Measurements from ENCODE around the gene KLHL1.

KLHL1 gene

DNA sequence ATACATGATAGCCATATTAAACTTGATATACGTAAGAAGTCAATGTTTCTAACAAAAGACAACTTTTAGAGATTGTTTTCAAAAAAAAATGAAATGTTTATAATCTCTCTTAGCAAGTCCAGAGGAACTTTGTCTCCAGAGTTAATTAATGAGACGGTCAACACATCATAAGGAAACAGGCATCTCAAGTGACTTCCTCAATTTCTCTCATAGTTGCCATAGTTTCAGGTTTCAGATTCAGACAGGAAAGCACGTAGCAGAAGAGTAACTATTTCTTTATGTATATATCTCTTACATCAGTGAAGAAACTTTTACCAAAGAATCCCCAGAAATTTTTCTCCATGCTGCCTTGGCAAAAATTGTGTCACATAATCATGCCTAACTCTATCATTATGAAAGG, 160.2 kb downstream of the KLHL1 start:
- no peak overlapping the region for H3K9ac ChIP-seq (ENCODE audit: low read length)
- H3K27me3 ChIP-seq (ENCODE audit: control insufficient read depth, insufficient read depth, low read length): no peaks in the 10 kb centered on the region
- H3K9me3 ChIP-seq (ENCODE audit: control insufficient read depth, insufficient read depth, low read depth, low read length): no peaks in the 10 kb centered on the region
- H3K27ac ChIP-seq (ENCODE audit: low read depth, low read length): no peak overlapping the region
- H3K4me1 ChIP-seq (ENCODE audit: control insufficient read depth, insufficient read depth, low read length): no peaks in the 10 kb centered on the region
- H3K36me3 ChIP-seq (ENCODE audit: control insufficient read depth, insufficient read depth, low read length): no peaks in the 10 kb centered on the region
- H3K4me3 ChIP-seq (ENCODE audit: low read depth, low read length): no peak overlapping the region

DNA sequence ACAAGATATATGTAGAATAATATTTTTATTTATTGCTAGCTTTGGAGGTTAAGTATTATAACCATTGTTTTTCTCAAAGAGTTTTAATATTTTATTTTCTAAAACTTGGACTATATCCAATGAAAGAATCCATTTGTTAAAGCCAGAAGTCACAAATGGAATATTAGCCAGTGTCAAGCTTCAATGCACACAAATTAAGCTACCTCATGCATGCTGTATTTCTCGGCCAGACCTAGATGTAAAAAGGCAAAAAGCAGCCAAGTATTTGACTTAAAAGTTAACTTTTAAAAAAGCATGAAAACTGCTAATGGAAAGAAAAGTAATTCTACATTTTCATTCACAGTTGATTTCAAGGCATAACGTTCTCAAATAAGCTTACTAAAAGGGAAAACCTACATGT, 160.7 kb downstream of the KLHL1 start:
- Histone ChIP-seq H3K27me3 (ENCODE audit: control insufficient read depth, insufficient read depth, low read length) (no peaks in the 10 kb centered on the region), H3K4me1 (ENCODE audit: control insufficient read depth, insufficient read depth, low read length) (no peaks in the 10 kb centered on the region), H3K9me3 (ENCODE audit: control insufficient read depth, insufficient read depth, low read depth, low read length) (no peaks in the 10 kb centered on the region), H3K27ac (ENCODE audit: low read depth, low read length) (no peak overlapping the region), H3K36me3 (ENCODE audit: control insufficient read depth, insufficient read depth, low read length) (no peaks in the 10 kb centered on the region), H3K9ac (ENCODE audit: low read length) (no peak overlapping the region), H3K4me3 (ENCODE audit: low read depth, low read length) (no peak overlapping the region)

DNA sequence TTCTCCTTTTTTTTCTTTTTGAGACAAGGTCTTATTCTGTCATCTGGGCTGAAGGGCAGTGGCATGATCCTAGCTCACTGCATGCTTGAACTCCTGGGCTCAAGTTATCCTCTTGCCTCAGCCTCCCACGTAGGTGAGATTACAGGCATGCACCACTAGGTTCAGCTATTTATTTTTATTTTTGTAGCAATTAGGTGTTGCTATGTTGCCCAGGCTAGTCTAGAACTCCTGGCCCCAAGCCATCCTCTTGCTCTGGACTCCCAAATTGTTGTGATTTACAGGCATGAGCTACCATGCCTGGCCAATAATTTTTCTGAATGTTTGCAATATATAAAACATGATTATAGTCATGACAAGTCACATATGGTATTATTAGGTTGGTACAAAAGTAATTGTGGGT, 161.7 kb downstream of the KLHL1 start:
- Histone ChIP-seq H3K27ac (ENCODE audit: low read depth, low read length) (no peak overlapping the region), H3K9ac (ENCODE audit: low read length) (no peak overlapping the region), H3K4me1 (ENCODE audit: control insufficient read depth, insufficient read depth, low read length) (no peaks in the 10 kb centered on the region), H3K4me3 (ENCODE audit: low read depth, low read length) (no peak overlapping the region), H3K27me3 (ENCODE audit: control insufficient read depth, insufficient read depth, low read length) (no peaks in the 10 kb centered on the region), H3K9me3 (ENCODE audit: control insufficient read depth, insufficient read depth, low read depth, low read length) (no peaks in the 10 kb centered on the region), H3K36me3 (ENCODE audit: control insufficient read depth, insufficient read depth, low read length) (no peaks in the 10 kb centered on the region)

- H3K27me3 ChIP-seq (ENCODE audit: control insufficient read depth, insufficient read depth, low read length): no peaks in the 10 kb centered on the region
- H3K9ac ChIP-seq (ENCODE audit: low read length): no peak overlapping the region
- no peak overlapping the region for H3K4me3 ChIP-seq (ENCODE audit: low read depth, low read length)
- H3K9me3 ChIP-seq (ENCODE audit: control insufficient read depth, insufficient read depth, low read depth, low read length): no peaks in the 10 kb centered on the region
- no peak overlapping the region for H3K27ac ChIP-seq (ENCODE audit: low read depth, low read length)
- no peaks in the 10 kb centered on the region for H3K4me1 ChIP-seq (ENCODE audit: control insufficient read depth, insufficient read depth, low read length)
- H3K36me3 ChIP-seq (ENCODE audit: control insufficient read depth, insufficient read depth, low read length): no peaks in the 10 kb centered on the region
These were observed 173.2 kb downstream of the KLHL1 start for GRCh38 chr13:69935043-69935442.

DNA sequence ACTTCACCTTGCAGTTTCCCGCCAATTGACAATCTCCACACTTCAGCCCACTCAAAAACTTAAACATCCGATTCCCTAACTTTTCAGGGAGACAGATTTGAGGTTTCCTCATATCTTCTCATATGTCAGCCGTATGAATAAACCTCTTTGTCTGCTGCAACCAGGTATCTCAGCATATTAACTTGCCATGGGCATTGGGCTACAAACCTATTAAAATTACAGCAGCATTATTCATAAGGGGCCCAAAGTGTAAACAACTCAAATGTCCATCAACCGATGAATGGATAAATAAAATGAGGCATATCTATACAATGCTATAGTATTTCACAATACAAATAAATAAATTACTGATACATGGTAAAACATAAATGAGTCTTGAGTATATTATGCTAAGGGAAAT, 180.0 kb downstream of the KLHL1 start:
- Histone ChIP-seq H3K4me3 (ENCODE audit: low read depth, low read length) (no peak overlapping the region), H3K9me3 (ENCODE audit: control insufficient read depth, insufficient read depth, low read depth, low read length) (no peaks in the 10 kb centered on the region), H3K4me1 (ENCODE audit: control insufficient read depth, insufficient read depth, low read length) (no peaks in the 10 kb centered on the region), H3K9ac (ENCODE audit: low read length) (no peak overlapping the region), H3K27me3 (ENCODE audit: control insufficient read depth, insufficient read depth, low read length) (no peaks in the 10 kb centered on the region), H3K36me3 (ENCODE audit: control insufficient read depth, insufficient read depth, low read length) (no peaks in the 10 kb centered on the region), H3K27ac (ENCODE audit: low read depth, low read length) (no peak overlapping the region)

DNA sequence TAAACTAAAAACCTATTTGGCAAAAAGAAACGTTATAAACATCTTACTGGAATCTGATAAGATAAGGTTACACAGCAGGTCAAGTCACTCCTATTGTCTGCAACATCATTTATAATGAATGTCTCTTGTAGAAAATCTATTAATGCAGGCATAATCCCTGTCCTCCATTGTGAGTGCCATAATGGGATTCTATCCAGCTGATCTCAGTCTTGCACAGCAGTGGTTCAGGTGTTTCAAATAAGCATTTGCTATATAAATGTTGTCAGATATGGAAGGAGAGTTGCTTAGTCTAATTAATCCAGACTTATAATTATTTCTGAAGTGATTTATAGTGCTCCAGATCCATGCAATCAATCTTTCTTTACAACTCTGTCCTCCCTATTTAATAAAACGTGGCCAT, 187.1 kb downstream of the KLHL1 start:
- Histone ChIP-seq H3K9ac (ENCODE audit: low read length) (no peak overlapping the region), H3K27me3 (ENCODE audit: control insufficient read depth, insufficient read depth, low read length) (no peaks in the 10 kb centered on the region)

DNA sequence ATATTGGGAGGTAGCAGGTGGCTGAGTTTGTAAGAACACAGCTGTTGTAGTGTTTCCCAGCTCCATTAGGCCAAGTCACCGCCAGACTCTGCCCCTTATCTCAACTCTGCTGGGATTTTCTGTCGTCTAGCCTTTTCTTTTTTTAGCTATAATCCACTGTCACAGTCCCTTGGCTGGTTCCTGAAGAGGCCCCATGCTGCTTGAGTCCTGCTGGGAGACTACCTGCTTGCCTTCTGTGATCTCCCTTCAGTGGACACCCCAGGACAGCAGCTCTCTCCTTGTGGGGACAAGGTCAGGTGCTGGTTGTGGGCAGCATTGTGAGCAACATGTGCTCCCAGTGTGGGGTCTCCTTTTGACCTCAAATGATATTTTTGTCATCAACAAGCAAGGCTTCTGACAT, 195.6 kb downstream of the KLHL1 start:
- Histone ChIP-seq H3K27ac (ENCODE audit: low read depth, low read length) (no peak overlapping the region), H3K4me3 (ENCODE audit: low read depth, low read length) (no peak overlapping the region), H3K9ac (ENCODE audit: low read length) (no peak overlapping the region), H3K9me3 (ENCODE audit: control insufficient read depth, insufficient read depth, low read depth, low read length) (no peaks in the 10 kb centered on the region), H3K4me1 (ENCODE audit: control insufficient read depth, insufficient read depth, low read length) (no peaks in the 10 kb centered on the region), H3K36me3 (ENCODE audit: control insufficient read depth, insufficient read depth, low read length) (no peaks in the 10 kb centered on the region), H3K27me3 (ENCODE audit: control insufficient read depth, insufficient read depth, low read length) (no peaks in the 10 kb centered on the region)

More for the DNA sequence above, 187.1 kb downstream of the KLHL1 start:
- Histone ChIP-seq H3K36me3 (ENCODE audit: control insufficient read depth, insufficient read depth, low read length) (no peaks in the 10 kb centered on the region), H3K27ac (ENCODE audit: low read depth, low read length) (no peak overlapping the region), H3K4me3 (ENCODE audit: low read depth, low read length) (no peak overlapping the region), H3K4me1 (ENCODE audit: control insufficient read depth, insufficient read depth, low read length) (no peaks in the 10 kb centered on the region), H3K9me3 (ENCODE audit: control insufficient read depth, insufficient read depth, low read depth, low read length) (no peaks in the 10 kb centered on the region)

- Histone ChIP-seq H3K4me1 (ENCODE audit: control insufficient read depth, insufficient read depth, low read length) (no peaks in the 10 kb centered on the region), H3K27me3 (ENCODE audit: control insufficient read depth, insufficient read depth, low read length) (no peaks in the 10 kb centered on the region), H3K4me3 (ENCODE audit: low read depth, low read length) (no peak overlapping the region), H3K27ac (ENCODE audit: low read depth, low read length) (no peak overlapping the region), H3K9ac (ENCODE audit: low read length) (no peak overlapping the region), H3K36me3 (ENCODE audit: control insufficient read depth, insufficient read depth, low read length) (no peaks in the 10 kb centered on the region), H3K9me3 (ENCODE audit: control insufficient read depth, insufficient read depth, low read depth, low read length) (no peaks in the 10 kb centered on the region)
These were observed 197.5 kb downstream of the KLHL1 start for GRCh38 chr13:69910800-69911199.

GRCh38 chr13:69904784-69905183, 203.5 kb downstream of the KLHL1 start:
- H3K27ac ChIP-seq (ENCODE audit: low read depth, low read length): no peak overlapping the region
- no peak overlapping the region for H3K4me3 ChIP-seq (ENCODE audit: low read depth, low read length)
- no peaks in the 10 kb centered on the region for H3K9me3 ChIP-seq (ENCODE audit: control insufficient read depth, insufficient read depth, low read depth, low read length)
- no peaks in the 10 kb centered on the region for H3K27me3 ChIP-seq (ENCODE audit: control insufficient read depth, insufficient read depth, low read length)
- no peak overlapping the region for H3K9ac ChIP-seq (ENCODE audit: low read length)
- no peaks in the 10 kb centered on the region for H3K36me3 ChIP-seq (ENCODE audit: control insufficient read depth, insufficient read depth, low read length)
- no peaks in the 10 kb centered on the region for H3K4me1 ChIP-seq (ENCODE audit: control insufficient read depth, insufficient read depth, low read length)

- no peaks in the 10 kb centered on the region for H3K27me3 ChIP-seq (ENCODE audit: control insufficient read depth, insufficient read depth, low read length)
- H3K9ac ChIP-seq (ENCODE audit: low read length): no peak overlapping the region
- no peaks in the 10 kb centered on the region for H3K9me3 ChIP-seq (ENCODE audit: control insufficient read depth, insufficient read depth, low read depth, low read length)
- H3K27ac ChIP-seq (ENCODE audit: low read depth, low read length): no peak overlapping the region
- H3K36me3 ChIP-seq (ENCODE audit: control insufficient read depth, insufficient read depth, low read length): no peaks in the 10 kb centered on the region
- H3K4me3 ChIP-seq (ENCODE audit: low read depth, low read length): no peak overlapping the region
- no peaks in the 10 kb centered on the region for H3K4me1 ChIP-seq (ENCODE audit: control insufficient read depth, insufficient read depth, low read length)
These were observed 205.2 kb downstream of the KLHL1 start for GRCh38 chr13:69903081-69903480.

- Histone ChIP-seq H3K27ac (ENCODE audit: low read depth, low read length) (no peak overlapping the region), H3K4me3 (ENCODE audit: low read depth, low read length) (no peak overlapping the region), H3K9ac (ENCODE audit: low read length) (no peak overlapping the region), H3K4me1 (ENCODE audit: control insufficient read depth, insufficient read depth, low read length) (no peaks in the 10 kb centered on the region), H3K36me3 (ENCODE audit: control insufficient read depth, insufficient read depth, low read length) (no peaks in the 10 kb centered on the region), H3K27me3 (ENCODE audit: control insufficient read depth, insufficient read depth, low read length) (no peaks in the 10 kb centered on the region), H3K9me3 (ENCODE audit: control insufficient read depth, insufficient read depth, low read depth, low read length) (no peaks in the 10 kb centered on the region)
These were observed 225.8 kb downstream of the KLHL1 start for GRCh38 chr13:69882451-69882850.

DNA sequence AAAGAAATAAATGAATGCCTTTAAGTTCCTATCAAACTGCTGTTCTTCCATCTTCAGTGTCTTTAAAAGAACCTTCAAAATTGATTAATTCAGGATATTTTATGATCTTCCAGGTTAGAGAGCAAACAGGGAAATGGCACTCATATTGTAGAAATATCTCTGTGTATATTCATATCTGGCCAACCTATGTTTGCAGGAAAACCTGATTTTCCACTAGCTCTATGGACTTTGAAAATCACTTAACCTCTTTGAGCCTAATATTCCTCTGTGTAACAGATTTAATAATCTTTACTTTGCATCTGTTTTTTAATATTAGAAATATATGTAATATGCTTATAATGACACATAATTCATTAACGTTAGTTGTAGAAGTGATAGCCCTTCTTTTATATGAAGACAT, 228.3 kb downstream of the KLHL1 start:
- no peak overlapping the region for H3K27ac ChIP-seq (ENCODE audit: low read depth, low read length)
- no peak overlapping the region for H3K9ac ChIP-seq (ENCODE audit: low read length)
- no peaks in the 10 kb centered on the region for H3K27me3 ChIP-seq (ENCODE audit: control insufficient read depth, insufficient read depth, low read length)
- H3K36me3 ChIP-seq (ENCODE audit: control insufficient read depth, insufficient read depth, low read length): no peaks in the 10 kb centered on the region
- H3K4me1 ChIP-seq (ENCODE audit: control insufficient read depth, insufficient read depth, low read length): no peaks in the 10 kb centered on the region
- H3K4me3 ChIP-seq (ENCODE audit: low read depth, low read length): no peak overlapping the region
- H3K9me3 ChIP-seq (ENCODE audit: control insufficient read depth, insufficient read depth, low read depth, low read length): no peaks in the 10 kb centered on the region
